Aortic smooth muscle cell (primary cell): ENCODE data around the gene OR13D1. TPM values are rescaled to one million over a fixed set of nuclear protein-coding genes. Genes with fewer than 3 reads are reported as not detected.

Experiments
- total RNA-seq: library from RNA; depleted of rRNA; stranded (reverse); fragments of >200 nt; gene quantifications from 2 replicates; pipeline ENCODE4 v1.2.3, GENCODE V29; 2014

OR13D1 gene
- not detected in 2 replicates for total RNA-seq

GRCh38 chr9:104694218-104694617 is at the start of gene OR13D1:
OR13D1 (plus strand) TSS chr9:104694518; CDS start chr9:104694518, 0 bp downstream.

Other genes starting within 250 kb of the OR13D1 start
- not detected in 2 replicates for gene OR13F1, start 190.3 kb upstream of the OR13D1 start, total RNA-seq
- gene OR13C4, start 167.3 kb upstream of the OR13D1 start, total RNA-seq = not detected in 2 replicates
- not detected in 2 replicates for gene OR13C3, start 157.7 kb upstream of the OR13D1 start, total RNA-seq
- not detected in 2 replicates for gene OR13C8, start 125.3 kb upstream of the OR13D1 start, total RNA-seq
- gene OR13C5, start 95.1 kb upstream of the OR13D1 start, total RNA-seq = not detected in 2 replicates
- gene OR13C2, start 88.9 kb upstream of the OR13D1 start, total RNA-seq = not detected in 2 replicates
- gene OR13C9, start 76.3 kb upstream of the OR13D1 start, total RNA-seq = 0.06 TPM in 1 of 2 replicates, not detected in the other
- 82.7 and 112 TPM in 2 replicates for gene NIPSNAP3A, start 53.2 kb downstream of the OR13D1 start, total RNA-seq
- 0.79 and 1.6 TPM in 2 replicates for gene NIPSNAP3B, start 69.6 kb downstream of the OR13D1 start, total RNA-seq
- gene ABCA1, start 233.6 kb downstream of the OR13D1 start, total RNA-seq = 43.2 and 55.0 TPM in 2 replicates